ENCODE measurements around the gene APBB2. TPM values are rescaled to one million over a fixed set of nuclear protein-coding genes. Genes with fewer than 3 reads are reported as not detected.
A peak's percentile ranks its signal among the peaks of the same experiment; 100 is the strongest.

Gene APBB2
- total and polyA plus RNA-seq, 2 of the 4 experiments (the other 2 are of a cell fraction) = 47.9 to 75.5 TPM

DNA sequence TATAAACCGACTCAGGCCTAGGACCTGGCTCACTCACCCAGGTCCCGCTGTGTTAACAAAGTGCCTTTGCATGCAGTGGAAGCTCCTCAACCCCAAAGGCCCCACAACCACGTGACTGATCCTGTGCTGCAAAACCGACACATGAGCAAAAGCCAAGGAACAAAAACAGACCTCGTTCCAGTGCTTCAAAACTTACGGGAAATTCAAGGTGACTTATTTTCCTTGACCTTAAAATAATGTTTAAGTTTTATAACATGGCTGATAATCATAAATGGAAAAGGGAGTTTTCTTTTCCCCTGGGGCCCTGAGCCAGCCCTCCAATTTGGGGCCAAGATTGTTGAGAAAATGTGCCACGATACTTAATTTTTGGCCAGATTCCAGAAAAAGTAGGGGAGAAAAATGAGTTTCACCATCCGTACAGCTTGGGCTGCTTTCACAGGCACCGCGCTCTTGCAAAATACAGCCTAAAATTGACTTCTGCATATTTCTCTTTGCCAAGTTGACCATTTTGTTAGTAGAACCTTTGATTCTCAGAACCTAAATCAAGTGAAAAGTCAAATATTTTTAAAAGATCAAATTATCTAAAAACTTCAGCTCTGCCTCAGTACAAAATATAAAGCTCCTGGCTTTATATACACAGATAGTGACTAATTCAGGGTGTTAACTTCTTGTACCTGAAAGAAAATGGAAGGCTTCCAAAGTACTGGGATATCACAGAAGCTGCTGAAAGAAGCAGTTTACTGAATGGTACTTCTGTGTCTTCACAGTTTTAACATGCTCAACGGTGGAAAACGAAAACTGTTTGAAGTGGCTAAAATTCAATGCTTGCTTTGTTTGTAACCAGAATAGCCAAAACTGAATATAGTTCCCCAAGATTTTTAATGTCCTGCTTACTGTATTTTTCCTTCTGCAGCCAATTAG, 93.8 kb downstream of the APBB2 start:
- dilution Hi-C loops (cut with HindIII; ENCODE audit: low sequenced_read_pairs, unreplicated experiment) (no loop called here), intact Hi-C loops (cut with micrococcal nuclease) (no loop called here), in situ Hi-C loops (cut with MboI; ENCODE audit: low sequenced_read_pairs) (no loop called here)
- Histone ChIP-seq H4K8ac (ENCODE audit: low read depth in 2 of 2, low read length in 2 of 2) (peak overlapping the region in 1 of 2 experiments; percentile 24; a peak in 1 of 4 replicates), H3K9me3 (ENCODE audit: control insufficient read depth, insufficient read depth, low read length) (no peaks in the 10 kb centered on the region), H4K91ac (ENCODE audit: insufficient read depth, low read depth, low read length) (no peak overlapping the region), H3K4ac (ENCODE audit: low read depth, low read length) (no peak overlapping the region), H3K9me1 (ENCODE audit: insufficient read depth, low read length) (peaks cover 7% of the 10 kb centered on the region), H3K79me1 (ENCODE audit: low read depth in 1 of 2, low read length in 2 of 2) (peaks cover 18 to 34% of the 10 kb centered on the region in 2 experiments; a peak in 3 of 4 replicates), H3K4me2 (ENCODE audit: low read depth, low read length) (peak overlapping the region; percentile 28), H3K27ac (ENCODE audit: insufficient read depth, low read length) (peak overlapping the region; percentile 19; the same call in 1 of the 2 replicates), H2AK9ac (replicated peaks; ENCODE audit: low read depth, low read length, poor library complexity) (no peak overlapping the region), H4K5ac (ENCODE audit: low read depth, low read length) (no peak overlapping the region), H3K14ac (replicated peaks; ENCODE audit: low read depth, low read length) (peak overlapping the region; percentile 36; the same call in 1 of the 2 replicates), H3K27me3 (ENCODE audit: control insufficient read depth, insufficient read depth, low read length) (no peaks in the 10 kb centered on the region), H2AFZ (replicated peaks; ENCODE audit: low read length, poor library complexity) (no peak overlapping the region), H4K20me1 (ENCODE audit: insufficient read depth, low read length) (no peaks in the 10 kb centered on the region; the same call in 1 of the 2 replicates), H2AK5ac (ENCODE audit: low read depth, low read length) (no peak overlapping the region), H3K4me3 (ENCODE audit: insufficient read depth, low read depth, low read length) (no peak overlapping the region), H2BK5ac (ENCODE audit: low read depth, low read length, poor library complexity, severe bottlenecking) (no peak overlapping the region), H3K36me3 (ENCODE audit: control insufficient read depth, insufficient read depth, low read length) (peaks cover 1% of the 10 kb centered on the region), H2BK15ac (ENCODE audit: low read depth, low read length) (no peak overlapping the region), H3K23ac (ENCODE audit: low read depth, low read length) (peak overlapping the region; percentile 29; the same call in 1 of the 2 replicates), H2BK20ac (ENCODE audit: low read depth, low read length) (no peak overlapping the region), H2BK120ac (ENCODE audit: low read depth, low read length) (no peak overlapping the region), H3K56ac (ENCODE audit: extremely low read depth, insufficient read depth, low read length) (no peak overlapping the region), H3K18ac (ENCODE audit: low read depth, low read length) (no peak overlapping the region), H3K4me1 (ENCODE audit: control insufficient read depth, insufficient read depth, low read length) (peaks cover 7% of the 10 kb centered on the region), H3K9ac (ENCODE audit: low read depth, low read length) (no peak overlapping the region)
- ChIA-PET CTCF (no interaction called here), POLR2A (ENCODE audit: unreplicated experiment) (interaction anchor here (0.7 kb wide), 1 partner anchor 149 kb away, joined by 3 read pairs; no protein-coding TSS in a partner anchor)
- ATAC-seq (ENCODE audit: low read depth) = peak; percentile 44
- WGBS, 2 experiments (ENCODE audit: extremely low coverage in 2 of 2, insufficient read length in 1 of 2) = no CpG with 5 or more reads among the region's 12 CpGs
- no peak for TF ChIP-seq NFE2L2 (IDR thresholded peaks at IDR 0.05; ENCODE audit: low read depth, low read length)
- TF ChIP-seq CEBPB (IDR thresholded peaks at IDR 0.05; ENCODE audit: low read depth, low read length) = peak; percentile 30; the same call in 1 of the 2 replicates
- TF ChIP-seq, protein P1, sequence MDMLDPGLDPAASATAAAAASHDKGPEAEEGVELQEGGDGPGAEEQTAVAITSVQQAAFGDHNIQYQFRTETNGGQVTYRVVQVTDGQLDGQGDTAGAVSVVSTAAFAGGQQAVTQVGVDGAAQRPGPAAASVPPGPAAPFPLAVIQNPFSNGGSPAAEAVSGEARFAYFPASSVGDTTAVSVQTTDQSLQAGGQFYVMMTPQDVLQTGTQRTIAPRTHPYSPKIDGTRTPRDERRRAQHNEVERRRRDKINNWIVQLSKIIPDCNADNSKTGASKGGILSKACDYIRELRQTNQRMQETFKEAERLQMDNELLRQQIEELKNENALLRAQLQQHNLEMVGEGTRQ (IDR thresholded peaks at IDR 0.05; ENCODE audit: low read depth, low read length) = peak; percentile 61
- TF ChIP-seq, protein P2, sequence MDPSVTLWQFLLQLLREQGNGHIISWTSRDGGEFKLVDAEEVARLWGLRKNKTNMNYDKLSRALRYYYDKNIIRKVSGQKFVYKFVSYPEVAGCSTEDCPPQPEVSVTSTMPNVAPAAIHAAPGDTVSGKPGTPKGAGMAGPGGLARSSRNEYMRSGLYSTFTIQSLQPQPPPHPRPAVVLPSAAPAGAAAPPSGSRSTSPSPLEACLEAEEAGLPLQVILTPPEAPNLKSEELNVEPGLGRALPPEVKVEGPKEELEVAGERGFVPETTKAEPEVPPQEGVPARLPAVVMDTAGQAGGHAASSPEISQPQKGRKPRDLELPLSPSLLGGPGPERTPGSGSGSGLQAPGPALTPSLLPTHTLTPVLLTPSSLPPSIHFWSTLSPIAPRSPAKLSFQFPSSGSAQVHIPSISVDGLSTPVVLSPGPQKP (IDR thresholded peaks at IDR 0.05; ENCODE audit: borderline replicate concordance, low read depth, low read length) = no peak
- peak; percentile 59 for DNase-seq
- BruUV-seq (replicated peaks) = no TSS peak

Data from IMR-90 (cell line).